GM21423 (cell line): ENCODE data around the gene TRIM36.

Experiments used
- ATAC-seq: cut with Tn5 transposase; IDR thresholded peaks from one replicate; pipeline ENCODE4 v1.9.1; 2021; ENCODE audit warnings: mild to moderate bottlenecking, moderate library complexity; ENCODE audit not compliant: unreplicated experiment

TRIM36 gene

DNA sequence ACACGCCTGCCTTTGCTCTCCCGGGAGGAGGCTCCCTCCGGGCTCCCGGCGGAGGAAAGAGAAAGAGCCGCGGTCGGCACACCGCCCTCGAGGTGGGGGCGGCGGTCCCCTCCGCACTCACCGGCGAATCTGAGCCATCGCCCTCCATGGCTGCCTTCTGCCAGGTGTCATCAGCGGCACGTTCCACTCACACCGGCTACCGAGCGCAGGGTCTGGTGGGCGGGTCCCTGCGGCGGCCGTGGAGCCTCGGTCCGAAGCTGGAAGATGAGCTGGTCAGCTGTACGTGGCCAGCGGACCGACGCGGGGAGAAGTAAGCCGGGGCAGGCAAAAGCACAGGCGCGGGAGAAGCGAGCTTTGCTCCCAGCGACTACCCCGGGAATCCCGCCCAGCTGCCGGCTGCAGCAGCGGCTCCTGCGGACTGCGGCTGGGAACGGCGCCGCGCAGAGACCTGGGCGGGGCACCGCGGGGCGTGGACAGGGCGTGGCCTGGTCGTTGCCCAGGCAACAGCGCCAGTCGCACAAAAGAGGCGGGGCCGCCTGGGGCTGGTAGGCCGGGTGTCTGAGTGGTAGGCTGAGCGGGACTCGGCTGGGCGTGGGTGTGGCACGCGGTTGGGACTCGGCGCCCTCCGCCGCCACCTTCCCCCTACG is at the start of gene TRIM36:
TRIM36 (minus strand) TSS at position 422 of the 647 bp plus-strand sequence; CDS start at position 148, 274 bp downstream.
- peak; percentile 98 for ATAC-seq

DNA sequence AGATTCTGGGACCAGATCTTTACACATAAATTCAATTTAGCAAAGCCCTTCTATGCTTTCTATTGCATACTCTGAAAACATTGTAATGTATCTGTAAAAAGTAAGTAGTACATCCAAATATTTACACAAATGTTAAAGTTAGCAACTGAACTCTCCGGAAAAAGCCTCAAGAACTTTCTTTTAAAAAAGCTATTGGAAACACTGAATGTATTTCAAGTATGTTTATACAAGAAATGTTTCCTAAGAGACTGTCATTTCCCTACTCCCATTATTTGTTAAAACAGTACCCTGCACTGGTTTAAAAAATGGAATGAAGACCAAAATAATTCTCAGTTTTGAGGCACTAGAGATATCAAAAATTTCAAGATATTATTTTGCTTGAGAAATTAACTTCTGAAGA is 44.8 kb upstream of the TRIM36 start:
- no peak for ATAC-seq

DNA sequence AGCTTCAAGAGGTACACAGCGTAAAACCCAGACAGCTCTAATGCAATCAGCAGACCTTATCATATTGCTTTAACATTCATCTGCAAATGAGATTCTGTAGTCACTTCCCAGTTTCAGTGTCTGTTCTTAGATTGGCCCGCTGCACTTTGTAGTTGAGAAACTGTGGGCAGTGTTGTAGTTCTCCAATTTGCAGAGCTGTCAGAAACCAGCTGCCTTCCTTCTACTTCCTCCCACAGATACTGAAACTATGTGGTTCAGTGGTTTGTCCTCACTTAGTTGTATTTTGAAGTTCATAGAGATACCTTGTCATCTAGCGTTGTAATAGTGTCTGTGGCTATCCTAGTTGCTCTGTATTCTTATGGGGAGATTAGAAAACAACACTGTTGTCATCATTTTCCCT is 39.6 kb upstream of the TRIM36 start:
- peak; percentile 100 for ATAC-seq

DNA sequence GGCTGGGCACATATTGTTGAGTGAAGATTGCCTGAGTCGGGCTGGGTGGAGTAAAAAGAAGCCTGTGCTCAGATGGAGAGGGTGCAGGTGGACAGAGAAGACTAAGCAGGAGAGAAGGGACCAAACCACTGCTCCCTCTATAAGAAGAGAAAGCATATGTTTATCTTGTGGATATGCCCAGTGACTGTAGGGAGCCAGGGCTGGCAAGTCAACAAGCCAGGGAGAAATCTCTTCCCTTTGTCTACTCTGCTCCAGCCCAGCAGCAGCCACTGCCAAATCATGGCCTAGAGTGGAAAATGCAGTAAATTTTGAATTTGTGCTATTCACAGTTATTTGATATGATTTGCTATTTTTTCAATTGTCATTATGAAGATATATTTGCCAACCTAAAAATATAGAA is 33.2 kb upstream of the TRIM36 start:
- ATAC-seq = no peak

GRCh38 chr5:115196161-115196560 is 26.5 kb upstream of the TRIM36 start:
- no peak for ATAC-seq

DNA sequence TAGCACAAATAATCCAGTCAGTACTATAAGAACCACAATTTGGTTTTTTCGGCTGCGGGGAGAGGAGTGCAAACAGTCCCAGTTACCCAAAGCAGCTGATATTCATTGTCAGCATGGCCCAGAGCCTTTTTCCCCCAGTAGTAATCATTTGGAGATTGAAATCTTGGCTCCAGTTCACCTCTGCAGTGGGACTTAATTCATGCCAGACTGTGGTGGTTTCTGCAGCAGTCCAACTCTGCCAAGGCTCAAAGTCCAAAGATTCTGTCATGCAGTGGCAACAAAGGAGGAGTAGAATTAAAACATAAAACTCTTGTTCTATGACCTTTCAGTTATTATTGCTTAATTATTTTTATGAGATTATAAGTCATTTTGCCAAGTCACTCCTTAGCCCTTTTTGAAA is 25.0 kb upstream of the TRIM36 start:
- ATAC-seq = no peak

DNA sequence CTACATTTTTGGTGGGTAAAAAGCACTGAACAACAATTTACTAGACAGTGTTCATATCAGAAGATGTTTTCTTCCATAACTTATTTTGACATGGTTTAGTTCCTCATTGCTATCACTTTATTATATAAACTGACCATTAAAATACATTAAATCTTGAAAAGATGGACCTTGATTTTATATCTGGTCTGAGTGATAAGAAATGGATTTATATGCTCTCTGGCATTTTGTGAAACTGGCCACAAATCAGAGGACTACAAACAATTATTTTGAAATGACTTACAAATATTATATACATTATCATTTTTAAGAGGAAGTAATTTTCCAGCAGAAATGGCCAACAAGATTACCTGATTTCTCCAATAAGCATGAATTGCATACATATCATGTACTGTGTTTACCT is 23.6 kb upstream of the TRIM36 start:
- ATAC-seq = no peak

GRCh38 chr5:115192098-115192497 is 22.4 kb upstream of the TRIM36 start:
- no peak for ATAC-seq

DNA sequence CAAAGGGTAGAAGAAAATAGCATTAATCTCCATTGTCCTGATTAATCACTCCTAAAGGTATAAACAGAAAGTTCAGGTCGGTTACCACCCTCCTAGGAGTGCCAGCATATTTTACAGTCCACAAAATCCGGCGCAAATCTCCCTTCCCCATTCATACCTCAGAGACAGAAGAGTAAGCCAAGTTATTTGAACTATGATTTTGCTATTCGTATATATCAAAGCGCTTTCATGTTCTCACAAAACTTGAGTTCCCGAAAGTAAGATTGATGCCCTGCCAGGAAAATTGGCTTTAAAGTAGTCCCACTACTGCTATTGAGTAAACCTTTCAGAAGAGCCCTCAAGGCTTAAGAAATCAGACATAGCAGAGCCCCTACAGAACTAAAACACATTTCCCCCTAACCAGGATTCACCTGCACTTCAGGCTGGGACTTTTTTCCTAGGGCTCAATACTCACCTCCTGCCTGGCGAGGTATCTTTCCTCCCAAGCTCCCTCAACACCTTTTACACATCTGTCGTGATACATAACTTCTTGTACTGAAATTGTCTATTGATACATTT is 21.8 kb upstream of the TRIM36 start:
- no peak for ATAC-seq

- no peak for ATAC-seq
Measured at GRCh38 chr5:115190388-115190787, 20.7 kb upstream of the TRIM36 start.

DNA sequence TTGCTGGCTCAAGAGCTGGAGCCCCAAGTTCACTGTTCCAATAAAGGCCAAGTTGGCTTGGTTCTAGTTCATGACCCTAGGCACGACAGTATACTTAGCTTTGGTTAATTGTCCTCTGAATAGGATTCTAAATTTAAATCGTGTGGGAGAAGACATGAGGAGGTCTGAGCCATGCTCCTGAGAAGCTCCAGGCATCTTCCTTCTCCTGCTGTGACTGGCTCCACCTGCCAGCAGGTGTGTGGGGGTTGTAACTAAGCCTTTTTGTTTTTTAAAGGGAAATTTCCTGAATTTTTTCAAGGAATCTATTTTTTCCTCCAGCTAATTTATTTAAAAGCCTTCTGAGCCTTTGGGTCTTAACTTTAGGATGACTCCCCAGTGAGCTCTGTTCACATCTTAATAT is 20.2 kb upstream of the TRIM36 start:
- no peak for ATAC-seq

GRCh38 chr5:115186794-115187193 is 17.1 kb upstream of the TRIM36 start:
- no peak for ATAC-seq

GRCh38 chr5:115184770-115185169 is 15.1 kb upstream of the TRIM36 start:
- ATAC-seq = no peak

GRCh38 chr5:115181757-115182156 is 12.0 kb upstream of the TRIM36 start:
- ATAC-seq = no peak

DNA sequence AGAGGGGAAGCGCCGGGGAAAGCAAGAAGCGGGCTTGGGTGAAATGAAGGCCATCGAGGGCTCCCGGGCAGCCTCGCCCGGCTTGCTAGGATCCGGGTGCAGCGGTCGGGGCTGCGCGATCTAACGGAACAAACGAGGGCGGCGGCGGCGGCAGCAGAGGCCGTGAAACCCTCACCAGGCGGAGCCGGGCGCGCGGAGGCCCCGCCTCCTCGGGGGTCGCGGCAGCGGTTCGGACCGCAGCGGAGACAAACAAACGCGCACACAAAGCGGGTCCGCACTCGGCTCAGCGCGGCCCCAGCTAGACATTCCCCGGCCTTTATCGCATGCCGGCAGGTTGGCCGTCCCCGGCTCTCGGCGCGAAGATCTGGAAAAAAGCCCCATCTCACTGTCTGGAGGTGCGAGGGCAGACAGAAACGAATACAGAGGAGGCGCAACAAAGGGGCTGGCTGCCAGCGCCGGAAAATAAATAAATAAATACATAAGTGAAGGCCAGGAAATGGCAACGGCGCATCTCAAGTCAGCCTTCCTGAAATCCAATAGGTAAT is 10.5 kb upstream of the TRIM36 start:
- peak; percentile 61 for ATAC-seq

DNA sequence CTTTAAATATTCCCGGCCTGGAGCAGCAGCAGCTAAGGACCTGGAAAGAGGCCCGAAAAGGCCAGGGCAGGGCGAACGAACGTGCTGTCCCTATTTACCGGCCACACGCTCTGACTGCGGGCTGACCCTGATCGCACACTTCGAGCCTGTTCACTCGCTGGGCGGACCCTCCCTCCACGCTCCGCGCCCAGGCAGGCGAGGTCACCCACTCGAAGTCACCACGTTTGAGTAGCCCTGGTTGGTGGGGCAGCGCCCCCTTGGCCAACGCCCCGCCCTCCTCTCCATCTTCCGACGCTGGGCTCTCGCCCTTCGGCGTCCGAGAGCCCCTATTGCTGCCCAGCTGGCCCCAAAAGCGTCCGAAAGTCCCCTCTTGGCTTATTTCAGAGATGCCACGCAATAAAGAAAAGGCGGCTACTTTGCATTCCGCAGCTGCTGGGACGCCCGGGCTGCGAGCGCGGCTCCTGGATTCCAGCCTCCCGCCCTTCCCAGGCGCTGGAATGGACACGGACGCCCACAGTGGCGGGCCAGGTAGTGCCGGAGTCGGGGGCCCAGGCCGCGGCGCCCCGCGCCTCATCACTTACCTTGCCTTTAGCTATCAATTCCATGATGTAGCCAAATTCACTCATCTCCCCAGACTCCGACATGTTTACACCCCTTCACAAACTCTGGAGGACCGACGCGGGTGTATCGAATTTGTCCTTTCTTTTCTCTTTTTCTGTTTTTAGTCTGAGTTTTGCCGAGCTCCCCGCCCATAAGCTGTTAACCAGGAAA is 9.9 kb upstream of the TRIM36 start:
- ATAC-seq = peak; percentile 27

- no peak for ATAC-seq
Measured at GRCh38 chr5:115179030-115179393, 9.3 kb upstream of the TRIM36 start.

DNA sequence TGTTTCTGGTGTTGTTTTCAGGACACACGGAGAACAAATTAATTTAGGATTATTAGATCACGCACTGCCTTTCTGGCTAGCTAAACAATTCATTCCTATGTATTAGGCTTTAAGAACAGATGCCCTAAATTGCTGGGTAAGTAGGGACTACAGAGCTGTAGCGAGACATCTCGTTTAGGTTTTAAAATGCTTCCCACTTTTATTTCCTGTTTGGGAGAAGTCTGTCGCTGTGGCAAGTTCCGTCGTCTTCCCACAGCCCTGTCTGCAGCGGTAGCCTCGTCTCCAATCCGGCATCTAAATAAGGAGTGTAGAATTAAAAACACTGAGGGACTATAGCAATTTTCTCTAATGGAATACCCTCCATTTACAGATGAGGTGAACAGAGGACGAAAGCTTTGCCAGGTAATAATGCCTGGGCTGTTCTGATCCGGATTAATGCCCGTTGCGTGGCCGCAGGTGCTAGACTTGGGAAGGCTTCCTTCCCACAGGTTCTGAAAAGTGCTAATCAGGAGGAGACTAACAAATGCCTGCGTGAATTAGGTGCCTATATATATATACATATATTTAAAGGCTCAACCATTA is 1.3 kb upstream of the TRIM36 start:
- ATAC-seq = no peak

DNA sequence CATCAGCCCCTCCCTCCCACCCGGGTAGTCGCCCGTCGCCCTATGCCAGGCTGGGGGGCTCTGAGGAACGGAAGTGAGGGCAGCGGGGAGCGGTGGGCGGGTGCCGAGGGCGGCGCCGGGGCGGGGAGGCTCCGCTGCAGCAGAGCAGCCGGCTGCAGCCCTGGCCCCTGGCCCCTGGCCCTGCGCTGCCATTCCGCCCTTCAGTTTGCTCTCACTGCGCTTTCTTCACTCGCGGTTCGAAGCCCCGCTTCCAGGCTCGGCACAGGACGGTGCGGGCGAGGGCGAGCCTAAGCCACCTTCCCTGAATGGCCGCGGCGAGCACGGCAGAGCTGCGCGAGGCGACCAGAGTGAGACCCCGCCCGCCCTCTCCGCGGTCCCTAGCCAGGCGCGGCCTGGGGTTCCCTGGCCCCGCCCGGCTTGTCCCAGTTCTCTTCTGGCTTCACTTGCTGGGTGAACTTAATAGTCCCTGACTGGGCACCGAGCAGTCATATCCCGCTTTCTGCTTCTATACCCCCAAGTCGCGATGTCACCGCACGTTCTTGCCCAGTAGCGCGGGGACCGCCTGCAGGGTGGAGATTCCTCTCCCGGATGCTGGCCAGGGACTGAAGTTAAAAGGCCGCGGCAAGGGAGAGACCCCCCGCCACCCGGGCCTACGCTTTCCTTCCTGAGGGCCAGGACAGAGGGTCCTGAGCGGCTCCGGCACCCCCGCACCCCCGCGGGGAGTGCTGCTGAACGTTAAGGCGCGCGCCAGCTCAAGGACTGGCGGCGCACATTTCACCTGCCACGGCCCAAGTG is 623 bp upstream of the TRIM36 start:
- peak; percentile 43 for ATAC-seq

- peak; percentile 8 for ATAC-seq
Measured at GRCh38 chr5:115168829-115169486, 750 bp downstream of the TRIM36 start.
